ENCODE measurements around the gene GYPC. TPM values are rescaled to one million over a fixed set of nuclear protein-coding genes. Genes with fewer than 3 reads are reported as not detected.
"Not testable (repeated sequence)": the region's sequence is repeated elsewhere in the genome, so short reads cannot be mapped to it uniquely, and the experiment has no call there.

Gene GYPC
- total RNA-seq, 1 experiment from 2014 or later = 0.15 TPM

DNA sequence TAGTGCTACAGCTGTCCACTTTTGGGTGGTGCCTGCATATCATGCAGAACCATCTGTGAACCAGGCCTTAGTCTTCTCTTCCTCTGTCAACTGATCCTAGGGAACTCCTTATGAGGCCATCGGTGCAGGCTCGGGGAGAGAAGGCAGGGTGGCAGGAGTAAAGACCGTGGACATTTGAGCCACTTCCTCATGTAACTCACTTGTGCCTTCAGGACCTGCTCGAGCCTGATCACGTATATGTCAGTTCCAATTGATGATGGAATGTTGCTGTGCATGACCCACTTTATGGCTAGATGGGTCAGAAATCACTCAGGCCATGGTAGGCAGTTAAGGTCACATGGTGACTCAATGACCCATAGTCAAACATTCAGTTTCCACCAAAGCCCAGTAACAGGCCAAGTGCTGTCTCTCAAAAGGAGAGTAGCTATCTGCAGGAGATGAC is 7.6 kb upstream of the GYPC start:
- not testable (repeated sequence) for DNase-seq (ENCODE audit: extremely low read depth, low read depth)

DNA sequence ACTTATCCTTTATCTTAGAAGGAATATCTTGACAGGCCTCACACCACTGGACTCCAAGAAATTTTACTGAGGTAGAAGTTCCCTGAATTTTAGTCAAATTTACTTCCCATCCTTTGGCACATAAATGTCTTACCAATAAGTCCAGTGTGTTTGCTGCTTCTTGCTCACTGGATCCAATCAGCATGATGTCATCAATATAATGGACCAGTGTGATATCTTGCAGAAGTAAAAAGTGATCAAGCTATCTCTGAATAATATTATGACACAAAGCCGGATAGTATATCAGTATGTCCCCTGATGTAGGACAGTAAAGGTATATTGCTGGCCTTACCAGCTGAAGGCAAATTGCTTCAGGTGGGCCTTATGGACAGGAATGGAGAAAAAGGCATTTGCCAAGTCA is 6.9 kb upstream of the GYPC start:
- DNase-seq (ENCODE audit: extremely low read depth, low read depth) = no peak

GRCh38 chr2:126650994-126651393 is 5.0 kb upstream of the GYPC start:
- no peak for DNase-seq (ENCODE audit: extremely low read depth, low read depth)

DNA sequence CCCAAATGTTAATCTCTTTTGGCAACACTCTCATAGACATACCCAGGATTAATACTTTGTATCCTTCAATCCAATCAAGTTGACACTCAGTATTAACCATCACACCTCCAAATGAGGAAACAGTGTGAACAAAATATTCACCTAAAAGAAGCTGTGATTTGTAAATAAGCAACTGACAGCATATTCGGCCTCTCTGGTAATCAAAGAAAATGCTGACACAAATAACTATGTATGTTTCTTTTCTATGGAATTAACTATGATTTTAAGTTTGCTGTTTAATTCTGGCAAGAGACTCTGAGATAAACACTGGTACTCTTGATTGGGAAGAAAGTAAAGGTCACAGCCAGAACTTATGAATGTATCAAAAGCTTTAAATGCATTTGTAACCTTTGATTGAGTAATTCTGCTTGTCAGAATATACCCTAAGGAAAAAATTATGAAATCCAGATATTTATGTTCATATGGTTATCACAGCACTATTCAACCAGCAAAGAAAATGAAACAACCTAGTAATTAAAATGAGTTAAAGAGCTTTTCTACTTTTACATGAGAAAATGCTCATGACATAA is 3.6 kb upstream of the GYPC start:
- no peak for DNase-seq (ENCODE audit: extremely low read depth, low read depth)

- DNase-seq (ENCODE audit: extremely low read depth, low read depth) = no peak
These were observed 2.8 kb upstream of the GYPC start for GRCh38 chr2:126653109-126653508.

DNA sequence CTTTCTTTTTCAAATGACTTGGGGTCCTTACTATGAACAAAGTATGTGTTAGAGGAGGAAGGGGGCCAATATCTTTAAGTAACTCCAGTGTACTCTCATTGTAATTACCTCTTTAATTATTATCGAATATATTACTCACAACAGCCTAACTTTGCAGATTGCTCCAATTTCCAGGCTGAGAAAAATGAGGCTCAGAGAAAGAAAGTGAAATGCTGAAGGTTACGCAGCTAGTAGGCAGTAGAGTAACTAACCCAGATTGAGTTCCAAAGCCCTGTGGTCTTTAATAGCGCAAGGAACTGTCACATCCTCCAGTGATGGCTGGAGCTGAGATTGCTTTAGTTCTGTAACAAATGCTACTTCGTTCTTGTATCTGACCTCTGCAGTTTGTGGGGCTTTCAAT is 2.2 kb upstream of the GYPC start:
- DNase-seq (ENCODE audit: extremely low read depth, low read depth) = no peak

- DNase-seq (ENCODE audit: extremely low read depth, low read depth) = no peak
These were observed 907 bp upstream of the GYPC start for GRCh38 chr2:126655051-126655450.

- DNase-seq (ENCODE audit: extremely low read depth, low read depth) = no peak
These were observed 631 bp downstream of the GYPC start for GRCh38 chr2:126656431-126657147.

DNA sequence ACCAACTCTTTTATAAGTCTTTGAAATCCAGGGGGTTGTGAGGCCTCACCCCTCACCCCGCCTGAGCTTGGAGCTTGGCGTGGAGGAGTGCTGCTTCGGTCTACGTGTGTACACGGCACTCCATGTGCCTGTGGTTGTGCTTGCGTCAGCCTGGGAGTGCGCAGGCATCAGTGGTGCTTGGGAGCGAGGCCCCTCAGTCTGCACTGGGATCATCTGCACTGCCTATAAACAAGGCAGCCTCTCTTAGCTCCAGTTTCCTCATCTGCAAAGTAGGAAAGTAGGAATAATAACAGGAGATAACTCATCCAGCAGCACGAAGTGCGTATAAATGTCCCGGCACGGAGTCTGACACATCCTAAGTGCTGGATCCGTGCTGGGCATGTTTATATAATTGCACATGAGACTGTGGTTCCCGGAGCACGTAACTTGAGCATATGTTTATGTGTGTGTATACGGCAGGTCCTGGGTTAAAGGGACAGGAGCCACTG is 1.2 kb downstream of the GYPC start:
- DNase-seq (ENCODE audit: extremely low read depth, low read depth) = no peak

GRCh38 chr2:126657636-126658318 is 1.8 kb downstream of the GYPC start:
- DNase-seq (ENCODE audit: extremely low read depth, low read depth) = peak; percentile 43

GRCh38 chr2:126658319-126658904 is 2.5 kb downstream of the GYPC start:
- no peak for DNase-seq (ENCODE audit: extremely low read depth, low read depth)

GRCh38 chr2:126658905-126659561 is 3.1 kb downstream of the GYPC start:
- no peak for DNase-seq (ENCODE audit: extremely low read depth, low read depth)

DNA sequence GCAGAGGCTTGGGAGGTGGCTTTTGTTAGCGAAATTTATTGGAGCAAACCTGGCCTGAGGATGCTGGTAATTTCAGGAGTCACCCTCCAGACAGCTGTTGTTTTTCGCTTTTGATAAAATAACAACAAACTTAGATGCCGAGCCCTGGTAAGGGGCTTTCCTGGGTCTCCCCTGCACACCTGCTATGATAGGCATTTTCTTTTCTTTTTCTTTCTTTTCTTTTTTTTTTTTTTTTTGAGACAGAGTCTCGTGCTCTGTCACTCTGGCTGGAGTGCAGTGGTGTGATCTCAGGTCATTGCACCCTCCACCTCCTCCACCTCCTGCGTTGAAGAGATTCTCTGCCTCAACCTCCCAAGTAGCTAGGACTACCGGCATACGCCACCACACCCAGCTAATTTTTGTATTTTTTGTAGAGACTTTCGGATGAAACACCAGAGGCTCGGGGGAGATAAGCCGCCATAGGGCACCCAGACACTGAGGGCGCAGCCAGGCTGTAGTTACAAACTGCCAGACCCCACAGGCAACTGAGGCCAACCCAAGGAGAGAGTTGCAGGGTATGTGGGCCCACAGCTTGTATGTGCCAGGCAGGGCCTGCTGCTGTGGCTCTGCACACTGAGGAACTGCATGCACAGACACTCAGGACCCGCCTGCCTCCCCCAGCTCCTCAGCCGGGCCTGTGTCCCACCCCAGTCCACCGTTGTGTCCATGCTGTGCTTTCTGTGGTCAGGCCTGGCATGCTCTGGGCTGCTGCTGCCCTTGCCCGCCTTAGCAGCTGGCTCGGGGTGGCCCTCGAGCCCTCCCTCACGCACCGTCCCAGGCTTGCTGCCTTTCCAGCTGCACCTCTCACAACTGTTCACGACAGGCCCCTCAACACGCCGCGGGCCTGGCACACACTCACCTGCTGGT is 3.9 kb downstream of the GYPC start:
- DNase-seq (ENCODE audit: extremely low read depth, low read depth) = no peak

DNA sequence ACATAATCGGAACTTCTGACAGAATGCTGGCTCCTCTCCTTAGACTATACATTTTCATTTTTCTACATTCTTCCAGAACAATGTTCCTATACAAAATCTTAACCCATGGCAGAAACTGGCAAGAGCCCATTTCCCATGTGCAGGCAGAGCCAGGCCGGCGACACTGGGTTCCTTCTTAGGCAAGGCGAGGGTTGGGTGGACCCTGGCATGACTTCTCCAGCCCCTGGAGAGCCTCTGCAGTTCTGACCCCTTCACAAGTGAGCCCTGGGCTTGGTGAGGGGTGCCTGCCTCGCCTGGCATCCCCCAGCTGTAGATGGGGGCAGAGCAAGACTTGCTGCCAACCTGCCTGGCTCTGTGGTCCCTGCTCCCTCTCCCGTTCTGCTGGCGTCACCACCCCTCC is 5.0 kb downstream of the GYPC start:
- no peak for DNase-seq (ENCODE audit: extremely low read depth, low read depth)

DNA sequence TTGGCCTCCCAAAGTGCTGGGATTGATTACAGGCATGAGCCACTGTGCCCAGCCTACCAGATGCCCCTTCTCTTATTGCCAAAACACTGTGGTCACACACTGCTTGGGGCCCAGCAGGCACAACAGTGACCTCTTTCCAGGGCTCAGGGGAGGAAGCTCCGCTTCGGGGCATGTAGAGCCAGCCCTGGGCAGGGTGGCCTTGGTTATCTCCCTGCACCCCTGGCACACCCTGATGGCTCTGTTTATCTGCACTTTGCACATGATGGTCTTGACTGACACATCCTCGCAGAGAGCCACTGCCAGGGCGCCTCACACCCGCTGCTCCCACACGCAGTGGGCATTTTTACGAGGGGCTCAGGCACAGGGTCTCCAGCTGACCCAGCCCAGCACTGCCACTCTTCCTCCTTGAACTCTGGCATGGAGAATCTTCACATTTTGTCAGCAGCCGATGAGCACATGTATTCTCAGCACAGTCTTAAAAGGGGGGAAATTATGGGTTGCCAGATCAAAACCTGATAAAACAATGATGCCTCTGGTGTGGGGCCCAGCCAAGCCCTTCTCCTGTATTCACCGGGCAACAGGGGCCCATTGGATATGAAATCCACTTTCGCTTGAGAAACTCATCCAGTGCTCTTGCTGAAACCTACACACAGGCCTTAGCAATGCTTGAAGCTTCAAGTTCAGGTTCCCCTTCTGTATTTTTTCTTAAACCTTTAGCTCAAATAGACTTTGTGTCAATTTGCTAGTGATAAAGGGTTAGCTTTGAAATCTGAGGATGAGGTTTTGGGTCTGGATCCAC is 5.9 kb downstream of the GYPC start:
- DNase-seq (ENCODE audit: extremely low read depth, low read depth) = no peak

DNA sequence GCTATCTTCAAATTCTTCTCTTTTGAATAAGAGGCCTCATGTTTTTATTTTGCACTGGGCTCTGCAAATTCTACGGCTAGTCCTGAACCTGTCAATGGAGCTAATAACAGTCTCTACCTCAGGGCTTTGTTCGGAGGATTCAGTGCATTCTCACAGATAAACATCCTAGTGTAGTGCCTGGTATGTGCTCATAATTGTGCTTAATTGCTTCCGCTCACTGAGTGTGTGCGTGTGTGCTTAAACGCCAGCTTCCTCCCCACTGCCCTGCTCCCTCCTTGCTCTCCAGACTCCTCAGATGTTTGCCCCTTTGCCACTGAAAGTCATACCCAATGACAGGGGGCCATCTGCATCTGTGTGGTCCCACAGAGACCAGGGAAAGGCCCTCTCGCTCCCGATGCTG is 6.7 kb downstream of the GYPC start:
- no peak for DNase-seq (ENCODE audit: extremely low read depth, low read depth)

DNA sequence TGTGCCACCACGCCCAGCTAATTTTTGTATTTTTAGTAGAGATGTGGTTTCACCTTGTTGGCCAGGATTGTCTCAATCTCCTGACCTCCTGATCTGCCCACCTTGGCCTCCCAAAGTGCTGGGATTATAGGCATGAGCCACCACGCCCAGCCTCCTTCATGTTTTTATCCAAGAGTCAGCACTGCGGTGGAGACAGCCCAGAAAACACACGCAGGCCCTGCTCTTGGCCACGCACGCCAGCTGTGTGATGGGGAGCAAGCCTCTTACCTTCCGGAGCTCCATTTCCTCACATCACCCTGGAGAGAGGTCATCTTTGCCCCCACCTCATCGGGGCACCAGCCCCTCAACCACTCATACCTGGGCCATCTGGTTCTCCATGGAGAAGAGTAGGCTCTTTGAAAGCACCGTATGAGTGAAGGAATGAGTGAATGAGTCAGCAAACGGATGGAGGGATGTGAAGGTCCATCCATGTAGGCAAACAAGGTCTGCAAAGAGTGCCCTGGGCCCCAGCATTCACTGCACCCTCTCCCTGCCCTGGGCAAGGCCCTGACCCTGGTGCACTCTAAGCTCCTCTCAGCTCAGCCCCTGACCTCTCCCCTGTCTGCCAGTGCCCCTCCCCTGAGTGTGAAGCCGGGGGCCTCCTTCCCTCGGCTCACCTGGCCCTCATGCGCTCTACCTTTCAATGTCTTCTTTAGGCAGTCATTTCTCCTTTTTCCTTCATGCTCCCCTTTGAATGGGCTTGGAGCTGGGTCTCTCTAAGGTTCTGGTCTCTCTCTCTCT is 7.4 kb downstream of the GYPC start:
- no peak for DNase-seq (ENCODE audit: extremely low read depth, low read depth)

DNA sequence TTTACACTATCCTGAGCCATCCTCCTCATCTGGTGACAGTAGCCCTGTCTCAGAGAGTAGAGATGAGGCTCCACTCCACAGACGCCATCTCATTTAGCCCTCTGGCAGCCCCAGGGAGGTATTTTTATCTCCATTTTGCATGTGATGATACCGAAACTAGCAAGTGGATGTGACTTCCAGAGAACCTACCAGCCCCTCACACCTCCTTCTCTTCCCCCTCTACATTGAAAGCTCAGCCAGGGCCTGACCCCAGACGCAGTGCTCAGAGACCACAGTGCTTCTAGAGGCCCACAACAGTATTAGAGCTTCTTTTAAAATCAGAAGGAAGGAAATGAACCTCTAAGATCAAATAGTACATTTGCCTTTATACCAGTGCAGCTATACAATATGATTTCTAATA is 8.3 kb downstream of the GYPC start:
- no peak for DNase-seq (ENCODE audit: extremely low read depth, low read depth)

All from NCI-H460 (cell line).